K562 (cell line): ENCODE measurements around the gene PNKD. TPM values are rescaled to one million over a fixed set of nuclear protein-coding genes. Genes with fewer than 3 reads are reported as not detected.

Experiments
- E2F5 ChIP-seq: sonication (generic); formaldehyde crosslinking; IDR thresholded peaks from 2 replicates; pipeline ENCODE4 v1.8.0; 2022; ENCODE audit warnings: mild to moderate bottlenecking, missing genetic modification reagents
- NEUROD1 ChIP-seq: fragments of 150-350 bp; IDR thresholded peaks from 2 replicates; pipeline ENCODE4 v1.6.1; 2014; ENCODE audit warnings: borderline replicate concordance, low read length, low read depth; ENCODE audit not compliant: partially characterized antibody
- PRDM10 ChIP-seq: fragments of 450-650 bp; IDR thresholded peaks from 2 replicates; pipeline ENCODE4 v1.6.1; 2018; ENCODE audit not compliant: partially characterized antibody
- PTBP1 ChIP-seq: fragments of 200-400 bp; formaldehyde crosslinking; IDR thresholded peaks from 2 replicates; pipeline ENCODE4 v1.6.1; 2017; ENCODE audit warnings: low read depth, low read length
- SMC3 ChIP-seq: conservative IDR thresholded peaks from 2 replicates; pipeline ENCODE4 v1.6.1; 2011; ENCODE audit warnings: low read depth, low read length, improper control_type of control experiment; ENCODE audit not compliant: insufficient read depth
- TCF7 ChIP-seq: sonication (generic); IDR thresholded peaks from 2 replicates; pipeline ENCODE4 v1.6.1; 2016; ENCODE audit warnings: antibody characterized with exemption, borderline replicate concordance
- ZNF408 ChIP-seq: fragments of 250-450 bp; sonication (Bioruptor Pico); IDR thresholded peaks from 2 replicates; pipeline ENCODE4 v1.4.0; 2020; ENCODE audit warnings: low read depth, mild to moderate bottlenecking, moderate library complexity
- ZNF444 ChIP-seq: fragments of 250-450 bp; sonication (Bioruptor Pico); IDR thresholded peaks from 2 replicates; pipeline ENCODE4 v1.4.0; 2020; ENCODE audit warnings: mild to moderate bottlenecking, moderate library complexity
- polyA plus RNA-seq, 8 experiments: library from polyadenylated mRNA; depleted of rRNA in 4 of 8; stranded (reverse) in 5 of 8; unstranded in 3 of 8; fragments of >200 nt; fragmentation: Nextera tagmentation in 2 of 8; fragmentation: Illumina TruSeq in 1 of 8; extraction: Ambion mirVana in 2 of 8; extraction: Trizol in 1 of 8; gene quantifications; 2 replicates each; pipeline versions ENCODE4 v1.2.1 to v1.2.3, GENCODE V29; 2011 to 2014; ENCODE audit warnings: inconsistent platforms in 1 of 8, missing spikeins in 1 of 8
- total RNA-seq, 7 experiments: library from RNA; depleted of rRNA in 6 of 7; stranded (reverse); fragments of >200 nt in 6 of 7; fragmentation: Illumina TruSeq in 2 of 7; extraction: Trizol in 2 of 7; gene quantifications; 2 replicates each; pipeline versions ENCODE4 v1.2.1 to v1.2.3, GENCODE V29; 2011 to 2021; ENCODE audit warnings: low replicate concordance in 1 of 7
- TF ChIP-seq, protein P1 (sequence below): IDR thresholded peaks from 3 replicates; pipeline ENCODE4 v1.6.1; 2011; ENCODE audit warnings: borderline replicate concordance, mild to moderate bottlenecking, moderate library complexity; ENCODE audit not compliant: insufficient read length; ENCODE audit errors: extremely low read depth
- TF ChIP-seq, protein P2 (sequence below): fragments of 450-650 bp; IDR thresholded peaks from one replicate; pipeline ENCODE4 v1.6.1; 2018; ENCODE audit warnings: mild to moderate bottlenecking, moderate library complexity; ENCODE audit not compliant: partially characterized antibody
- TF ChIP-seq, protein P3 (sequence below): fragments of 250-450 bp; sonication (Bioruptor Pico); IDR thresholded peaks from 2 replicates; pipeline ENCODE4 v1.5.0; 2021; ENCODE audit warnings: mild to moderate bottlenecking, moderate library complexity

The PNKD gene
- total and polyA plus RNA-seq, 9 of the 15 experiments (the other 6 are each of a cell fraction or from before 2014, with no cell fraction given): 26.0 to 105 (median 60.1) TPM

- TF ChIP-seq PRDM10 (peak; percentile 28), ZNF408 (no peak), SMC3 (peak; percentile 69), TCF7 (0 out of 2 replicates have a peak, but pooled peaks have one; percentile 9), PTBP1 (peak; percentile 95), E2F5 (CRISPR knock-in tag) (no peak; the same call in 1 of the 2 replicates), ZNF444 (no peak), NEUROD1 (peak; percentile 94)
- TF ChIP-seq, protein P1, sequence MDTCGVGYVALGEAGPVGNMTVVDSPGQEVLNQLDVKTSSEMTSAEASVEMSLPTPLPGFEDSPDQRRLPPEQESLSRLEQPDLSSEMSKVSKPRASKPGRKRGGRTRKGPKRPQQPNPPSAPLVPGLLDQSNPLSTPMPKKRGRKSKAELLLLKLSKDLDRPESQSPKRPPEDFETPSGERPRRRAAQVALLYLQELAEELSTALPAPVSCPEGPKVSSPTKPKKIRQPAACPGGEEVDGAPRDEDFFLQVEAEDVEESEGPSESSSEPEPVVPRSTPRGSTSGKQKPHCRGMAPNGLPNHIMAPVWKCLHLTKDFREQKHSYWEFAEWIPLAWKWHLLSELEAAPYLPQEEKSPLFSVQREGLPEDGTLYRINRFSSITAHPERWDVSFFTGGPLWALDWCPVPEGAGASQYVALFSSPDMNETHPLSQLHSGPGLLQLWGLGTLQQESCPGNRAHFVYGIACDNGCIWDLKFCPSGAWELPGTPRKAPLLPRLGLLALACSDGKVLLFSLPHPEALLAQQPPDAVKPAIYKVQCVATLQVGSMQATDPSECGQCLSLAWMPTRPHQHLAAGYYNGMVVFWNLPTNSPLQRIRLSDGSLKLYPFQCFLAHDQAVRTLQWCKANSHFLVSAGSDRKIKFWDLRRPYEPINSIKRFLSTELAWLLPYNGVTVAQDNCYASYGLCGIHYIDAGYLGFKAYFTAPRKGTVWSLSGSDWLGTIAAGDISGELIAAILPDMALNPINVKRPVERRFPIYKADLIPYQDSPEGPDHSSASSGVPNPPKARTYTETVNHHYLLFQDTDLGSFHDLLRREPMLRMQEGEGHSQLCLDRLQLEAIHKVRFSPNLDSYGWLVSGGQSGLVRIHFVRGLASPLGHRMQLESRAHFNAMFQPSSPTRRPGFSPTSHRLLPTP: no peak
- TF ChIP-seq, protein P2, sequence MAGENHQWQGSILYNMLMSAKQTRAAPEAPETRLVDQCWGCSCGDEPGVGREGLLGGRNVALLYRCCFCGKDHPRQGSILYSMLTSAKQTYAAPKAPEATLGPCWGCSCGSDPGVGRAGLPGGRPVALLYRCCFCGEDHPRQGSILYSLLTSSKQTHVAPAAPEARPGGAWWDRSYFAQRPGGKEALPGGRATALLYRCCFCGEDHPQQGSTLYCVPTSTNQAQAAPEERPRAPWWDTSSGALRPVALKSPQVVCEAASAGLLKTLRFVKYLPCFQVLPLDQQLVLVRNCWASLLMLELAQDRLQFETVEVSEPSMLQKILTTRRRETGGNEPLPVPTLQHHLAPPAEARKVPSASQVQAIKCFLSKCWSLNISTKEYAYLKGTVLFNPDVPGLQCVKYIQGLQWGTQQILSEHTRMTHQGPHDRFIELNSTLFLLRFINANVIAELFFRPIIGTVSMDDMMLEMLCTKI: no peak
- TF ChIP-seq, protein P3, sequence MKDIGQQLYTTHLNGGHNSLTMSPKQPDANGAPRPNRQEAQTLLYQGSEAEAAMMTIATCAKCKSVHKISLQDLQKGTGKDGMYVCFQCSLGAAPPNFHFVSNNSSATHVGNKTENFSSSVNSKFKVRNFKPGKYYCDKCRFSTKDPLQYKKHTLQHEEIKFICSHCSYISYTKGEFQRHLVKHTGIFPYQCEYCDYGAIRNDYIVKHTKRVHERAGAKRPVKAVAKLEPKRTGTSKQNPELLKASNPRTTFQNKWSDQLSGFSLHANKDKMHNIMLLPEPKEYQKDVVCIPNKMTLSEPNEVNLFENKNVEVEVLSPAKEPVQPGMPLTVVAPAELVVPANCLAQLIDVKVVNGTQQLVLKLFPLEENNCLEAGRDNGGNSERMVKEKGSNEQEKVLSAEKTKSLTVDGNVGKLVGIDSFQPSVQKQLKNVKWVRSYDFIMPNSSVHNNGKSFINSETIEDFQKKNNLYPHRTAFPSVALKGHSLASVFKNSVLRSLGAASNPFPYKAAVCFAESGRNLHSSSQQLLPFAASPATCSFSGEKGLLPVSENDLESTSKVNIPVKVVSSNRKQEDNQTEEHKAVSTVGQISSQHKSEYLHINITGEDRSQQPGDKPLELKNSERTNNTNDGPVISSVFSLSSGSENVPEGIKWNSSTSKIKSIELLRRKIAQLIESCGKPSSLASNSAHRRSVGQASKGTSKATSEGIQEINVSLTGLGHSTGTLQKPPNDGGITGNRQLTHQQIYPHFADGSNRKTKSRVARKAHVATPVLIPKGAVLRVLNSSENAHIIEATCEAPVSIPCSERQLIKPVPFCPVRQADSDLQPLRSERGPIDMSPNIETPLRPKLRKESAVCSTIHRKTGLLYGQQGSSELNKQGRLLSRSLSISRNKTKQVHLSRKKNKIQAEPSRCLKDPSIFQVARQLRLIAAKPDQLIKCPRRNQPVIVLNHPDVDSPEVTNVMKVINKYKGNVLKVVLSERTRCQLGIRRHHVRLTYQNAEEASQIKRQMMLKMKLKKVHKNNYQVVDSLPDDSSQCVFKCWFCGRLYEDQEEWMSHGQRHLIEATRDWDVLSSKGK (CRISPR knock-in tag): no peak
Observed at GRCh38 chr2:218395826-218396687, 125.7 kb downstream of the PNKD start (continued).
